ENCODE data around the gene DAAM1. TPM values are rescaled to one million over a fixed set of nuclear protein-coding genes. Genes with fewer than 3 reads are reported as not detected.
A peak's percentile ranks its signal among the peaks of the same experiment; 100 is the strongest.

The DAAM1 gene
- total RNA-seq, 3 donors from 2014 or later (not counting 1 experiment from before 2014, with no cell fraction given), result 10.9 to 31.4 (median 12.6) TPM

GRCh38 chr14:59199614-59200013 is 11.1 kb downstream of the DAAM1 start:
- WGBS (ENCODE audit: insufficient coverage), result 82% methylated on average over 1 of the region's 1 CpG
- peaks cover 8% of the 10 kb centered on the region for H3K4me1 ChIP-seq (ENCODE audit: control insufficient read depth, insufficient read depth, low read length)
- Mint-ChIP-seq H3K9me3 (no peaks in the 10 kb centered on the region), H3K27ac (peak overlapping the region in 1 of 2 donors; percentile 64), H3K36me3 (no peaks in the 10 kb centered on the region), H3K4me1 (peaks cover 21 to 22% of the 10 kb centered on the region in 2 donors), H3K27me3 (ENCODE audit: low read depth in 2 of 2) (no peaks in the 10 kb centered on the region), H3K4me3 (no peak overlapping the region)
- no peaks in the 10 kb centered on the region for H3K27me3 ChIP-seq (ENCODE audit: control insufficient read depth, insufficient read depth, low read length)
- ATAC-seq (no peak), DNase-seq (no peak)
- no peaks in the 10 kb centered on the region for H3K36me3 ChIP-seq (ENCODE audit: control insufficient read depth, insufficient read depth, low read length)
- no peaks in the 10 kb centered on the region for H3K9me3 ChIP-seq (ENCODE audit: control insufficient read depth, insufficient read depth, low read length)
- no peak overlapping the region for H3K27ac ChIP-seq (ENCODE audit: low read length)
- intact Hi-C loops (cut with micrococcal nuclease), result no loop called here
- no peak overlapping the region for H3K4me3 ChIP-seq (ENCODE audit: low read length)
- TF ChIP-seq, protein P1, sequence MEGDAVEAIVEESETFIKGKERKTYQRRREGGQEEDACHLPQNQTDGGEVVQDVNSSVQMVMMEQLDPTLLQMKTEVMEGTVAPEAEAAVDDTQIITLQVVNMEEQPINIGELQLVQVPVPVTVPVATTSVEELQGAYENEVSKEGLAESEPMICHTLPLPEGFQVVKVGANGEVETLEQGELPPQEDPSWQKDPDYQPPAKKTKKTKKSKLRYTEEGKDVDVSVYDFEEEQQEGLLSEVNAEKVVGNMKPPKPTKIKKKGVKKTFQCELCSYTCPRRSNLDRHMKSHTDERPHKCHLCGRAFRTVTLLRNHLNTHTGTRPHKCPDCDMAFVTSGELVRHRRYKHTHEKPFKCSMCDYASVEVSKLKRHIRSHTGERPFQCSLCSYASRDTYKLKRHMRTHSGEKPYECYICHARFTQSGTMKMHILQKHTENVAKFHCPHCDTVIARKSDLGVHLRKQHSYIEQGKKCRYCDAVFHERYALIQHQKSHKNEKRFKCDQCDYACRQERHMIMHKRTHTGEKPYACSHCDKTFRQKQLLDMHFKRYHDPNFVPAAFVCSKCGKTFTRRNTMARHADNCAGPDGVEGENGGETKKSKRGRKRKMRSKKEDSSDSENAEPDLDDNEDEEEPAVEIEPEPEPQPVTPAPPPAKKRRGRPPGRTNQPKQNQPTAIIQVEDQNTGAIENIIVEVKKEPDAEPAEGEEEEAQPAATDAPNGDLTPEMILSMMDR (IDR thresholded peaks at IDR 0.05), result no peak

GRCh38 chr14:59200195-59200594 is 11.7 kb downstream of the DAAM1 start:
- peak overlapping the region; percentile 29 to 64 for H3K27ac Mint-ChIP-seq
- H3K4me1 Mint-ChIP-seq, result peaks cover 21 to 22% of the 10 kb centered on the region in 2 donors
- Histone ChIP-seq H3K36me3 (ENCODE audit: control insufficient read depth, insufficient read depth, low read length) (no peaks in the 10 kb centered on the region), H3K4me1 (ENCODE audit: control insufficient read depth, insufficient read depth, low read length) (peaks cover 8% of the 10 kb centered on the region), H3K9me3 (ENCODE audit: control insufficient read depth, insufficient read depth, low read length) (no peaks in the 10 kb centered on the region), H3K27me3 (ENCODE audit: control insufficient read depth, insufficient read depth, low read length) (no peaks in the 10 kb centered on the region), H3K4me3 (ENCODE audit: low read length) (no peak overlapping the region), H3K27ac (ENCODE audit: low read length) (no peak overlapping the region)
- no peak for DNase-seq
- TF ChIP-seq, protein P1 (IDR thresholded peaks at IDR 0.05), result no peak
- intact Hi-C loops (cut with micrococcal nuclease), result no loop called here
- no peak for ATAC-seq
- H3K36me3 Mint-ChIP-seq, result no peaks in the 10 kb centered on the region
- no peaks in the 10 kb centered on the region for H3K9me3 Mint-ChIP-seq
- H3K27me3 Mint-ChIP-seq (ENCODE audit: low read depth in 2 of 2), result no peaks in the 10 kb centered on the region
- H3K4me3 Mint-ChIP-seq, result no peak overlapping the region

DNA sequence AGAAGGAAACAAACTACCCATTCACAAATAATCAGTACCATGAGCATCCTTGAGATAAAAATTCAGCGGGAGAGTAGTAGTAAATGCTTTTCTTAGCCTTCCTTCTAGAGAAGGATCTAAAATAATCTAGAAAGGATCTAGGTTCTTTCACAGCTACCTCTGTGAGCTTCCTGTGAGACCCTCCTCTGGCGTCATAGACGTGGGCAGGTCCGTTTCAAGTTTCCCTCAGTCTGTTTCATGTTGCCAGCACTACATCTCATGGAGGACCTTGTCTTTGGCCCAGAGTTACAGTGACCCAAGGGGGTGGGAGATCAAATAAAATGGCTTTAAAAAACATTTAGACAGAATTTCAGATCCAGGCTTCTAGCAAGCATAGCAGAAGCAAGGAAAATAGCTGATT is 13.6 kb downstream of the DAAM1 start:
- Mint-ChIP-seq H3K27ac (peak overlapping the region; percentile 81 to 83), H3K4me3 (peak overlapping the region; percentile 32), H3K36me3 (no peaks in the 10 kb centered on the region), H3K4me1 (peaks cover 21 to 22% of the 10 kb centered on the region in 2 donors), H3K9me3 (no peaks in the 10 kb centered on the region), H3K27me3 (ENCODE audit: low read depth in 2 of 2) (no peaks in the 10 kb centered on the region)
- Histone ChIP-seq H3K4me3 (ENCODE audit: low read length) (no peak overlapping the region), H3K4me1 (ENCODE audit: control insufficient read depth, insufficient read depth, low read length) (peaks cover 8% of the 10 kb centered on the region), H3K36me3 (ENCODE audit: control insufficient read depth, insufficient read depth, low read length) (no peaks in the 10 kb centered on the region), H3K9me3 (ENCODE audit: control insufficient read depth, insufficient read depth, low read length) (no peaks in the 10 kb centered on the region), H3K27ac (ENCODE audit: low read length) (peak overlapping the region; percentile 28), H3K27me3 (ENCODE audit: control insufficient read depth, insufficient read depth, low read length) (no peaks in the 10 kb centered on the region)
- WGBS (ENCODE audit: insufficient coverage), result 12% methylated on average over 3 of the region's 4 CpGs
- DNase-seq (peak; percentile 45 to 49), ATAC-seq (peak; percentile 87 to 99 (median 98))
- TF ChIP-seq, protein P1 (IDR thresholded peaks at IDR 0.05), result no peak
- intact Hi-C loops (cut with micrococcal nuclease), result loop anchor here (1.0 kb wide), 1 partner anchor 14 kb away; the partner anchor contains the start of gene DAAM1

GRCh38 chr14:59204305-59204704 is 15.8 kb downstream of the DAAM1 start:
- Mint-ChIP-seq H3K27me3 (ENCODE audit: low read depth in 2 of 2) (no peaks in the 10 kb centered on the region), H3K36me3 (no peaks in the 10 kb centered on the region), H3K9me3 (no peaks in the 10 kb centered on the region), H3K4me3 (no peak overlapping the region), H3K27ac (peak overlapping the region in 1 of 2 donors; percentile 5), H3K4me1 (peaks cover 22 to 30% of the 10 kb centered on the region in 2 donors)
- intact Hi-C loops (cut with micrococcal nuclease), result no loop called here
- no peak overlapping the region for H3K4me3 ChIP-seq (ENCODE audit: low read length)
- TF ChIP-seq, protein P1 (IDR thresholded peaks at IDR 0.05), result no peak
- no peaks in the 10 kb centered on the region for H3K27me3 ChIP-seq (ENCODE audit: control insufficient read depth, insufficient read depth, low read length)
- no peaks in the 10 kb centered on the region for H3K36me3 ChIP-seq (ENCODE audit: control insufficient read depth, insufficient read depth, low read length)
- H3K27ac ChIP-seq (ENCODE audit: low read length), result no peak overlapping the region
- H3K4me1 ChIP-seq (ENCODE audit: control insufficient read depth, insufficient read depth, low read length), result peaks cover 8% of the 10 kb centered on the region
- 89% methylated on average over 2 of the region's 2 CpGs for WGBS (ENCODE audit: insufficient coverage)
- ATAC-seq (no peak), DNase-seq (no peak)
- H3K9me3 ChIP-seq (ENCODE audit: control insufficient read depth, insufficient read depth, low read length), result no peaks in the 10 kb centered on the region

Data from natural killer cell (primary cell).